Activated naive CD4-positive, alpha-beta T cell treated with anti-CD3 and anti-CD28 coated beads, Interleukin-2, amount 50 U/mL, for 72 hours (primary cell): ENCODE measurements around the gene AFP. TPM values are rescaled to one million over a fixed set of nuclear protein-coding genes. Genes with fewer than 3 reads are reported as not detected.

Experiments
- ATAC-seq, 2 donors: fragments of 150-1000 bp; cut with Tn5 transposase; 2 replicates each; pipeline ENCODE4 v1.10.0; 2021; ENCODE audit warnings: mild to moderate bottlenecking in 2 of 2, moderate library complexity in 2 of 2
- DNase-seq, 2 donors: peaks; one replicate each; pipeline ENCODE4 v3.0.0; 2021 to 2022; ENCODE audit warnings: low spot score in 2 of 2
- H3K27ac Mint-ChIP-seq, 2 donors: one replicate each; pipeline ENCODE4 v1.8.0; 2022; ENCODE audit warnings: mild to moderate bottlenecking in 2 of 2, mixed read lengths in 2 of 2
- H3K36me3 Mint-ChIP-seq, 2 donors: one replicate each; pipeline ENCODE4 v1.8.0; 2022; ENCODE audit warnings: mixed read lengths in 2 of 2
- H3K9me3 Mint-ChIP-seq, 2 donors: one replicate each; pipeline ENCODE4 v1.8.0; 2022; ENCODE audit warnings: mixed read lengths in 2 of 2
- total RNA-seq, 2 donors: library from RNA; stranded (reverse); gene quantifications; one replicate each; pipeline ENCODE4 v1.2.3, GENCODE V29; 2022

Gene AFP
- total RNA-seq, 2 donors from 2014 or later: not detected

DNA sequence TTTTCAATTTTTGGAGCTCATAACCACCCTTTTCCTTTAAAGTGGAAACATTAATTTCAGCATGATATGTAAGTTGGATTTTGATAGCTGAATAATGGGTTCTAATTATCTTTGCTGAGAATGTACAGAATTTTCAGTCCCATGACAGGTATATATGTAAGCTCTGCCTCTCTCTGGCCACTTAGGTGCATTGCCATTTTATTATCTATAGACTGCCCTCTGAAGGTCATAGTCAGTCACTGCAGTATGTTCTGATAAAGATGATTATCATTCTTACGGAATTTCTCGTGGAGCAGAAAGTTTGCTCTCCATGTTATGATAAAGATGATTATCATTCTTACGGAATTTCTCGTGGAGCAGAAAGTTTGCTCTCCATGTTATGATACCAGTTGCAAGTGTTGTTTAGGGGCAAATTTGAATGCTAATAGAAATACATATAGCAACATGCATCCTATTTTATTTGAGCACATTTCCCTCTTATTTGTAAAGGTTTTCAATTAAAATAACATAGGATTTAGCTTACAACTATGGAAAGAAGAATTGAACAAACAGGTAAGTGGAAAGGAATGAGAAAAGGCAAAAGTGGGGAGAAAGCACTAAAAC, 10.4 kb downstream of the AFP start:
- DNase-seq (no peak), ATAC-seq (peak; percentile 74 to 77)
- Mint-ChIP-seq H3K27ac (no peak overlapping the region), H3K9me3 (no peaks in the 10 kb centered on the region), H3K36me3 (no peaks in the 10 kb centered on the region)

DNA sequence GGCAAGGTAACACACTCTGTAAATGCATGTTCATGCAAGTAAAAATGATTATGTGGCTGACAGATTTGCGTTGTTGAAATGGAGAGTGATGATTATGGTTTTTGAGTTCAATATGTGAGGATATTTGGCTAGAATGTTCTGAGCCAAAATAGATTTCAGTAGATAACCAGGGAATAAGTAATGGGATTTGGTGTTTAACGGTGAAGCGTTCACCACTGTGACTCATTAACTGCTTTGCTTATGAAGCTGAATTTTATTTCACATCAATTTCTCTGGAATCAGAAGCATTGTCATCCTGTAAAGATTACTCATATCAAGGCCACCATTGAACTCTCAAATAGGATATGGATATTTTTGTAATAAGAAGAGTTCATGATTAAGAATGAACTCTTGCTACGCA, 11.7 kb downstream of the AFP start:
- ATAC-seq (no peak), DNase-seq (no peak)
- Mint-ChIP-seq H3K9me3 (no peaks in the 10 kb centered on the region), H3K36me3 (no peaks in the 10 kb centered on the region), H3K27ac (no peak overlapping the region)

DNA sequence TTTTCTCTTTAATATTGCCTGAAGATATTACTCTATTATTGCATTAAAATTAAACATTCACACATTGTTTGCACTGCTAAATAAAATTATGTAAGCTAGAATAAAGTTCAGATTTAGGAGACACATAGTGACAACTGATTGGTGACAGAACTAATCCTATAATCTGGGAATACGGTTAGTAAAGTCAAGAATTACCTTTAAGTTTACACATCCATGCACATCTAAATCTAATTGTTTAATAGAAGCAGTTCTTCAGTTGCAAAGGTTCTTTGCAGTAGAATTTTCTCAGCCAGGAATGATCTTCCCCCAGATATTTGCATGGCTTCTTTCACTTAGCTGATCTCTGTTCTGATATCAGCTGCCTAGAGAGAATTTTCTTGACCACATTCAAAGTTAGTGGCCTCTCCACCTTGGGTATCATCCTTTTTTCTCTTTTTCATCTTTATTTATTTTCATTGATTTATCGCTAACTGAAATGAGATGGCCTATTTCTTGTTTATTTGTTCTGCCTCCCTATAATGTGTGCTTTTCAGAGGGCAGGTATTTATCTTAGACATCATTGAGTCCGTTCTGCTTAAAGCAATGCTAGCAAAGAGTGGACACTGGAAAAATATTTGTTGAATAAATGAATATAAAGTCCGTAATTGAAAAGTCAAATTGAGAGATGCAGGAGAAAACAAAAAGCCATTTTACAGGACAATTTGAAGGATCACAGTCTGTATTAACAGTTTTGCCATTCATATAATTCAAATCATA, 12.6 kb downstream of the AFP start:
- no peak overlapping the region for H3K27ac Mint-ChIP-seq
- no peaks in the 10 kb centered on the region for H3K9me3 Mint-ChIP-seq
- no peak for ATAC-seq
- no peaks in the 10 kb centered on the region for H3K36me3 Mint-ChIP-seq
- no peak for DNase-seq

DNA sequence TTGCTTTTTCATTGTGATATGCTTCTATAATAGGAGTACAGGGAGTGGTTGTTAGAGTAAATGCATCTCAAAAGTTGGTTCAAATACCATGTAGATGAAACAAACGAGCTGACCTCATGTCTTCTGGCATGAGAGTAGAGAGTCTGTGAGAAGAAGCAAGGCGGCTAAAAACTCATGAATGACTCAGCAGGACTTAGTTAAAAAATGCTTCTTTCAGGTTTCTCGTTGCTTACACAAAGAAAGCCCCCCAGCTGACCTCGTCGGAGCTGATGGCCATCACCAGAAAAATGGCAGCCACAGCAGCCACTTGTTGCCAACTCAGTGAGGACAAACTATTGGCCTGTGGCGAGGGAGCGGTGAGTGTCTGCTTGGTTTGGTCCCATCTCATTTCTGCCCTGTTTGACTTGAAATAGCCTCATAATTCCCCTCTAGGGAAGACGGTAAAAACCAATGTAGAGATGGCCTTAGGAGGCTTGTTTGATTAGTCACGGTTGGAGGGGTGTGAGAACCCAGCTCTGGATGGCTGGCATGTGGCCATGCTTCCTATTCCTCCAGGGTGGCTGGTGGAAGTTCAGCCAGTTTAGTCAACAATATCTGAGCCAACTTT, 14.5 kb downstream of the AFP start:
- H3K36me3 Mint-ChIP-seq: no peaks in the 10 kb centered on the region
- no peak overlapping the region for H3K27ac Mint-ChIP-seq
- H3K9me3 Mint-ChIP-seq: no peaks in the 10 kb centered on the region
- DNase-seq: no peak
- ATAC-seq: no peak

DNA sequence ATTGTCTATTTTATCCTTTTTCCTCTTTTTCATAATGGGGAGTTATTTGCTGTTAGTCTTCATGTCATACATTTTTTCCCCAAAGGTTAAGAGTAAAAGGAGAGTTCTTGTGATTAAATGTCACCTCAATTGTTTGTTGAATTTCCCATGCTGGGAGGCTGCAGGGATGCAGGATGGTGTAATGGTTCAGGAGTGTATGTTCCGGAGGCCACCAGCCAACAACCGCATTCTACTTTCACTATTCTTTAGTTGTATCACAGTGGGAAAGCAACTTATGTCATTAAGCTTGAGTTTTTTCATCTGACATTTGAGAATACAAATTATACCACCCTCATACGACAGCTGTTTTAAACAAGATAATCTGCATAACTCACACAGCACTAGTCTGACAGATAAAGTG, 15.4 kb downstream of the AFP start:
- DNase-seq (no peak), ATAC-seq (no peak)
- no peaks in the 10 kb centered on the region for H3K36me3 Mint-ChIP-seq
- no peak overlapping the region for H3K27ac Mint-ChIP-seq
- H3K9me3 Mint-ChIP-seq: peaks cover 0 to 3% of the 10 kb centered on the region in 2 donors

DNA sequence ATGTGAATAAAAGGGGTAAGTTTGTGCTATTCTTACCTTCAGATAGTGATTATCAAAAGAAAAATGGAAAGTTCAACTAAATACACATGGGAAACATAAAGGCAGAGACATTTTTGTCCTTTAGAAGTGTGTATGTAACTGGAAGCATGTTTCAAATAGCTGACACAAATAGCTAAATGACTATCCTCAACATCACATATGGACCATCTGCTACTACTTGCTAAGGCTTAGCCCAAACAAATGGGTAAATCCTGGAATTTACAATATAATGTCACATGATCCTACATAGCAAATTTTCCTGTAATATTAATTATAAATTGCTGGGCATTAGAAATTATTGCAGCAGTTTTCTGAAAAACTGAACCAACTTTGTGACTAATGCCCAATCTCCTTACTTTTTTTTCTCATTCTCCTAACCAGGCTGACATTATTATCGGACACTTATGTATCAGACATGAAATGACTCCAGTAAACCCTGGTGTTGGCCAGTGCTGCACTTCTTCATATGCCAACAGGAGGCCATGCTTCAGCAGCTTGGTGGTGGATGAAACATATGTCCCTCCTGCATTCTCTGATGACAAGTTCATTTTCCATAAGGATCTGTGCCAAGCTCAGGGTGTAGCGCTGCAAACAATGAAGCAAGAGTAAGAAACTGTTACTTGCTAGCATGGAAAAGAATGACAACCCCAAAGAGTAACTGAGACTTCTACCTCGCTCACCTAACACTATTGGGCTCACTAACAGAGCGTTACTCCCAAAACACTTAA, 16.1 kb downstream of the AFP start:
- Mint-ChIP-seq H3K27ac (no peak overlapping the region), H3K9me3 (peaks cover 0 to 3% of the 10 kb centered on the region in 2 donors), H3K36me3 (no peaks in the 10 kb centered on the region)
- ATAC-seq (no peak), DNase-seq (no peak)

DNA sequence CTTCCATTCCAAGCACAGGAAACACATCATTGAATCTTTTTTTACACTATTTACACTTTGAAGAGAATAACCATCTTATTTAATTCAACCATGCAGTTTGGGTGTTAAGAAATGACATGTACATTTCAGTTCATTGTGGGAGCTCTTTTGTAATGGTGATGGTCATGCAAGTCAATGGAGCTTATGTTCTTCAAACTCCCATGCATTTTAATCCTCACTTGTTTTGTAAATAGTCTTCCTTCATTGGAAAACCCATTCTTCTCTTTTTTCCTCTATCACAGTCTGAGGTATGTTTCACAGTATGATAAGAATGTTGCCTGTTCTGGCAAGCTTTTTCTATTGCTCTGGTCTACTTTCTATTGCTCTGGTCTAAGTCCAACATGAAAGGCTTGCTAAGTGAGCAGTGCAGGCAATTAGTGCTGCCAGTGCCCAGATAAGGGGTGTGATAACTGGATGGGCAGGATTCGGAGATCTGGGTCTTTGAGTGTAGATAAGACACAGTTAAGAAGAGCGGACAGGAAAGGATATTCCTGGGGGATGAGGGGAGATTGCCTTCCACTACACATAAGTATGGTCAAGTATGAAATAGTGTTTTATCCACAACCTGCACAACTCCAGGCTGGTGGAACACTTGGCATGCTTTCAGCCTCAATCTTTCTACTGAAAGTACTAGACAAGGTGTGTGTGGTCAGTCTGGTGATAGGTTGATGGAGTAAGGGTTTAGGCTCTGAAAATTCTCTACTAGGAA, 17.1 kb downstream of the AFP start:
- H3K36me3 Mint-ChIP-seq: no peaks in the 10 kb centered on the region
- H3K27ac Mint-ChIP-seq: no peak overlapping the region
- ATAC-seq: no peak
- H3K9me3 Mint-ChIP-seq: peaks cover 0 to 3% of the 10 kb centered on the region in 2 donors
- no peak for DNase-seq

DNA sequence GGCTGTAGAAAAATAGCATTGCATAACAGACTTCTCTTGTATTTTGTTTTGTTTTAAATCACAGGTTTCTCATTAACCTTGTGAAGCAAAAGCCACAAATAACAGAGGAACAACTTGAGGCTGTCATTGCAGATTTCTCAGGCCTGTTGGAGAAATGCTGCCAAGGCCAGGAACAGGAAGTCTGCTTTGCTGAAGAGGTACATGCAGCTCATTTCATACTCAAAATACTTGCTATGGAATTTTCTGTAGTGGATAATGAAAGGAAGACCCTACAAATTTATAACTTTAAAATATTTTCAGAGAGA, 17.6 kb downstream of the AFP start:
- no peak for ATAC-seq
- H3K36me3 Mint-ChIP-seq: no peaks in the 10 kb centered on the region
- H3K9me3 Mint-ChIP-seq: peaks cover 0 to 3% of the 10 kb centered on the region in 2 donors

DNA sequence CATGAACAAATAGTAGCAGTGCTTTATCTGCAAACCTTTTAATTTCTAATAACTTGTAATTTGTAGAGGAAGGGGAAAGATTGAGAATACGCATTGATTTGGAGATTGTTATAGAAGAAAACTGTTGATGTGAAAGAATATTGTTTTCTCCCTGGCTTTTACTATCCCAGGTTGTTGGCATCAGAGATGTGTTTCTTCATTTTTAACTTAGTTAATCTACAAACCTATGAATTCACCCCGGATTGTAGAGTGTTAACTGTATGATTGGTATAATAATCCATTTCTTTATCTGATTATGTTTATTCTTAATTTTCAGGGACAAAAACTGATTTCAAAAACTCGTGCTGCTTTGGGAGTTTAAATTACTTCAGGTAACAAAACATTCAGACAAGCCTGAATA, 18.9 kb downstream of the AFP start:
- Mint-ChIP-seq H3K9me3 (peaks cover 0 to 3% of the 10 kb centered on the region in 2 donors), H3K36me3 (no peaks in the 10 kb centered on the region), H3K27ac (no peak overlapping the region)
- ATAC-seq: no peak
- no peak for DNase-seq

More for the DNA sequence above, 17.6 kb downstream of the AFP start:
- no peak for DNase-seq
- no peak overlapping the region for H3K27ac Mint-ChIP-seq

DNA sequence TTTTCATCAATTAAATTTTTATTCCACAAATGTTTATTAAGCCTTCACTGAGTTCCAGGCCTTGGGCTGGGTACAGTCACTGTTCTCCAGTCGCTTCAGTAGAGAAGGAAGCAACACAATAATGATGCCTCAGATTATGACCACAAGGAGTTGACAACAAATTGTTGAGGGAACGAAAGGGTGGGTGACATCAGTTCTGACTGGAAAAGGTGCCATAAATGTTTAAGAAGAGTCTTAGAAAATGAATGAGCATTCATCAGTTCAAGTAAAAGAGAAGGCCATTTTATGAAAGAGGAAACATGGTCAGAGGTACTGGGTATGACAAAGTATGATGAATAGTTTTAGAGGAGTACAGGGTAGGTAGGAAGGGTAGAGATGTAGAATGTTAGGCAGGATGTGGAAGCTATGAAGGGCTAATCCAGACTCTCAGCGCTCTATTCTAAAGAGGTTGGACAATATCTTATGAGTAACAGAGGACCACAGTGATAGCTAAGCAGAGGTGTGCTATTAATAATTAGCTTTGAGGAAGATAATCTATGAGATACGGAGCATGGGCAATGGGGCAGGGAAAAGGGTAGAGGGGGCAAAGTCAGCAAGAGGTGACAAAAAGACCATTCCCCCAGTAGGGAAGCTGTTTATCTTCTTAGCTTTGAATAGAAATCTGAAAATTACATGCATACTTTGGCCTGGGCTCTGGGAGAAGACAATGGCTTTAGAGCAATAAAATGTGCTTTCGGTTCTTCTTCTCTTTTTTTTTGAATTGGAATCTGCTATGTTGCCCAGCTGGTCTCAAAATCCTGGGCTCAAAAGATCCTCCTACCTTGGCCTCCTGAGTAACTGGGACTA, 20.4 kb downstream of the AFP start:
- no peak for DNase-seq
- no peak for ATAC-seq
- Mint-ChIP-seq H3K27ac (no peak overlapping the region), H3K9me3 (peaks cover 0 to 3% of the 10 kb centered on the region in 2 donors), H3K36me3 (no peaks in the 10 kb centered on the region)

DNA sequence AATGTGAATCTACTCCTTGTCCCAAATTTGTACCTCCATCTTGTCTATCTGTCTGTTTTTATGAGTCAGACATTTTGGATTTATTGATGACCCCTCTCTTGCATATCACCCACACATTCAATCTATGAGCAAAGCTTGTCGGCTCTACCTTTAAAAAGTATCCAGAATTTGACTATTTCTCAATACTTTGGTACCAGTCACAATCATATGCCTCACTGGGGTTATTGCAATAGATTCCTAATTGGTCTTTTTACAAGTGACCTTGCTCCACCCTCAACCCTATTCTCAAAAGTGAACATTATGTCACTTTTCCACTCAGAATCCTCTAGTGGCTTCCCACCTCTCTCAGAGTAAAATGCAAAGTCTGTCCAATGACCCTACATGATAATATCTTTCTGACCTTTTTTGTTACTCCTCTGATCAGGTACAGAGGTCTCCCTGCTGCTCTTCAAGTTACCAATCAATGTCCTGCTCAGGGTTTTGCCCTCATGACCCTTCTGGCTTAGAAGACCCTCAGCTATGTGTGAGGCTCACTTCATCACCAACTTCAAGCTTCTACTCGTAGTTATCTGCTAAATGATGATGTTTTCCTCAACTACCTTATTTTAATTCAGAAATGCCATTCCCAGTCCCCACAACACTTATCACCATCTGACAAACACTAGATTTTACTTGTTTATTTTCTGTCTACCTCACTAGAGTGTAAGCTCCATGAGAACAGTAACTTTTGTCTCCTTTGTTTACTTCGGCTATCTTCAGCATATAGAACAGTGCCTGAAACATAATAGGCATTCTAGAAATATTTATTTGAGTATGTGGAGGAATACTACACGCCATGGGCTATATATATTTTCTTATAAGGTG, 22.4 kb downstream of the AFP start:
- no peak for DNase-seq
- H3K9me3 Mint-ChIP-seq: peaks cover 0 to 3% of the 10 kb centered on the region in 2 donors
- no peaks in the 10 kb centered on the region for H3K36me3 Mint-ChIP-seq
- no peak for ATAC-seq
- H3K27ac Mint-ChIP-seq: no peak overlapping the region

DNA sequence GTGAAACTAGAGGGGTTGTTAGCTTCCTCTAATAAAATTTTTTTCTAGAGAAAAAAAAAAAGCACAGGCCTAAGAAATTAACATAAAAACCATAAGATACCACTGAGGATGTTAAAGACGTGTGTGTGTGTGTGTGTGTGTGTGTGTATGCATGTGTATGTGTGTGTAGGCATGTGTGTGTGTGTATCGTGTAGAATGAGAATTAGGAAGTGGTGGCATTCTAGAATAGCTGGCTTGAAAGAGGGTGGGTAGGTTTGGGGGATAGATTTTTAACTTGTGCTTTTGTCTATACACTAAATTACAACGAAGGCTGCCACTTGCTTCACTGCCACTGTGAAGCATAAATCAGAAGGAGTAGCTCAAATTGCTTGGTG, 23.0 kb downstream of the AFP start:
- H3K36me3 Mint-ChIP-seq: no peaks in the 10 kb centered on the region
- H3K9me3 Mint-ChIP-seq: peaks cover 0 to 3% of the 10 kb centered on the region in 2 donors
- DNase-seq (no peak), ATAC-seq (no peak)
- H3K27ac Mint-ChIP-seq: no peak overlapping the region

DNA sequence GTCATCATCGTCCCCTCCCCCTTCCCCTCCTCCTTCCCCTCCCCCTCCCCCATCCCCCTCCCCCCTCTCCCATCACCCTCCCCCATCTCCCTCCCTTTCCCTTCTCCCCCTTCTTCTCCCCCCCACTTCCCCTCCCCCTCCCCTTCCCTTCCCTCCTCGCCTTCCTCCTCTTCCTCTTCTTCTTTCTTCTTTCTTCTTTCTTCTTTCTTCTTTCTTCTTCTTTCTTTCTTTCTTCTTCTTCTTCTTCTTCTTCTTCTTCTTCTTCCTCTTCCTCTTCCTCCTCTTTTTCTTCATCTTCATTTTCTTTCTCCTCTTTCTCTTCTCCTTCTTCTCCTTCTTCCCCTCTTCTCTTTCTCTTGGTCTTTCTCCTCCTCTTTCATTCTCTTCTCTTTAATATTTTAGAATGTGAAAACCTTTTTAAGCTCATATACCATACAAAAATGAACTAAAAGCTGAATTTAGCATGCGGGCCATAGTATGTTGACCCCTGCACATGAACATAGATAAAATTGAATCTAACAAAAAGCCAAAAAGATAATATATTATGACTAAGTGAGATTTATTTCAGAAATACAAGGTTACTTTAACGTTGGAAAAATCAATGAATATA, 25.0 kb downstream of the AFP start:
- peaks cover 0 to 3% of the 10 kb centered on the region in 2 donors for H3K9me3 Mint-ChIP-seq
- no peak for DNase-seq
- H3K27ac Mint-ChIP-seq: no peak overlapping the region
- no peaks in the 10 kb centered on the region for H3K36me3 Mint-ChIP-seq
- ATAC-seq: no peak

DNA sequence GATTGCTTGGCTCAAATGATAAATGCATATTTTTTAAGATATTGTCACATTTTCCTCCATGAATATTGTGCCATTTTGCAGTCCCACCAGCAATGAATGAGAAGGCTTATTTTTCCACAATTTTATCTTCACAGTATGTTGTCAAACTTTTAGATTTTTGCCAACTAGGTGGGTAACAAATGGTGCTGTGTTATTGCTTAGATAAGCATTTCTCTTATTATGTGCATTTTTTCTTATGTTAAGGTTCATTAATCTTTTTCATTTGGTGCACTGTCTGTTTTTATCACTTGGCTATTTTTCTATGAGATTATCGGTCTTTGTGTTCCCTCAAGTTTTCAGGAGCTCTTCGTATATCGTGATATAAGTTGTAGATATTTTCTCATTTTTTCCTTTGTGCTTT, 32.1 kb downstream of the AFP start:
- H3K9me3 Mint-ChIP-seq: peaks cover 0 to 15% of the 10 kb centered on the region in 2 donors
- no peak overlapping the region for H3K27ac Mint-ChIP-seq
- H3K36me3 Mint-ChIP-seq: no peaks in the 10 kb centered on the region
- ATAC-seq: no peak
- DNase-seq: no peak

DNA sequence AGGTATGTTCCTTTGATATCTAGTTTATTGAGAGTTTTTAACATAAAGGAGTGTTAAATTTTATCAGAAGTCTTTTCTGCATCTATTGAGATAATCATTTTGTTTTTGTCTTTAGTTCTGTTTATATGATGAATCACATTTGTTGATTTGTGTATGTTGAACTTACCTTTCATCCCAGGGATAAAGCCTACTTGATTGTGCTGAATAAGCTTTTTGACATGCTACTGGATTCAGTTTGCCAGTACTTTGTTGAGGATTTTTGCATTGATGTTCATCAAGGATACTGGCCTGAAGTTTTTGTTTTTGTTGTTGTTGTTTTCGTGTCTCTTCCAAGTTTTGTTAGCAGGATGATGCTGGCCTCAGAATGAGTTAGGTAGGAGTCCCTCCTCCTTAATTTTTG, 34.7 kb downstream of the AFP start:
- H3K36me3 Mint-ChIP-seq: peaks cover 0 to 13% of the 10 kb centered on the region in 2 donors
- H3K9me3 Mint-ChIP-seq: peaks cover 0 to 24% of the 10 kb centered on the region in 2 donors
- H3K27ac Mint-ChIP-seq: no peak overlapping the region
- DNase-seq (no peak), ATAC-seq (no peak)
